ENCODE measurements around the gene EGFL8. TPM values are rescaled to one million over a fixed set of nuclear protein-coding genes. Genes with fewer than 3 reads are reported as not detected.

The EGFL8 gene
- total RNA-seq, 2 experiments from 2014 or later: 6.1 to 9.5 TPM

- intact Hi-C loops (cut with micrococcal nuclease): loop anchor here (1.0 kb wide), 1 partner anchor 18 kb away; the partner anchor contains the start of gene FKBPL
- H3K27ac Mint-ChIP-seq: peak overlapping the region; percentile 28
- peaks cover 8% of the 10 kb centered on the region for H3K27me3 Mint-ChIP-seq (ENCODE audit: low read depth)
- DNase-seq: peak; percentile 89
- H3K36me3 Mint-ChIP-seq (ENCODE audit: low read depth): no peaks in the 10 kb centered on the region
- H3K4me1 Mint-ChIP-seq (ENCODE audit: low read depth): peaks cover 44% of the 10 kb centered on the region
- CTCF ChIA-PET: interaction anchor here (0.8 kb wide), 1 partner anchor 12 kb away, joined by 4 read pairs; no protein-coding TSS in a partner anchor
- H3K4me3 Mint-ChIP-seq: peak overlapping the region; percentile 76
- H3K9me3 Mint-ChIP-seq: no peaks in the 10 kb centered on the region
These were observed 15.9 kb upstream of the EGFL8 start for GRCh38 chr6:32148289-32149091.

- DNase-seq: no peak
- intact Hi-C loops (cut with micrococcal nuclease): no loop called here
- Mint-ChIP-seq H3K4me1 (ENCODE audit: low read depth) (peaks cover 45% of the 10 kb centered on the region), H3K9me3 (no peaks in the 10 kb centered on the region), H3K27ac (peak overlapping the region; percentile 28), H3K27me3 (ENCODE audit: low read depth) (peaks cover 8% of the 10 kb centered on the region), H3K4me3 (peak overlapping the region; percentile 76), H3K36me3 (ENCODE audit: low read depth) (no peaks in the 10 kb centered on the region)
- CTCF ChIA-PET: interaction anchor here (0.8 kb wide), 1 partner anchor 13 kb away, joined by 4 read pairs; no protein-coding TSS in a partner anchor
These were observed 15.2 kb upstream of the EGFL8 start for GRCh38 chr6:32149092-32149755.

- intact Hi-C loops (cut with micrococcal nuclease): loop anchor here (5.0 kb wide), 1 partner anchor 193 kb away; the partner anchor contains the start of genes NELFE and SKIC2
- H3K27ac Mint-ChIP-seq: no peak overlapping the region
- peak overlapping the region; percentile 66 for H3K4me3 Mint-ChIP-seq
- H3K36me3 Mint-ChIP-seq (ENCODE audit: low read depth): no peaks in the 10 kb centered on the region
- CTCF ChIA-PET: no interaction called here
- no peaks in the 10 kb centered on the region for H3K9me3 Mint-ChIP-seq
- H3K4me1 Mint-ChIP-seq (ENCODE audit: low read depth): peaks cover 51% of the 10 kb centered on the region
- peaks cover 8% of the 10 kb centered on the region for H3K27me3 Mint-ChIP-seq (ENCODE audit: low read depth)
- DNase-seq: no peak
These were observed 14.2 kb upstream of the EGFL8 start for GRCh38 chr6:32149932-32150870.

- CTCF ChIA-PET: no interaction called here
- intact Hi-C loops (cut with micrococcal nuclease): loop anchor here (5.0 kb wide), 1 partner anchor 194 kb away; the partner anchor contains the start of genes NELFE and SKIC2
- Mint-ChIP-seq H3K4me1 (ENCODE audit: low read depth) (peaks cover 55% of the 10 kb centered on the region), H3K4me3 (peak overlapping the region; percentile 66), H3K27me3 (ENCODE audit: low read depth) (peaks cover 8% of the 10 kb centered on the region), H3K9me3 (no peaks in the 10 kb centered on the region), H3K36me3 (ENCODE audit: low read depth) (no peaks in the 10 kb centered on the region), H3K27ac (no peak overlapping the region)
- DNase-seq: no peak
These were observed 13.1 kb upstream of the EGFL8 start for GRCh38 chr6:32151181-32151862.

GRCh38 chr6:32151863-32152768 is 12.3 kb upstream of the EGFL8 start, which contains the start of gene PRRT1:
PRRT1 (minus strand) TSS chr6:32151939; CDS start chr6:32151827, 112 bp downstream.
- intact Hi-C loops (cut with micrococcal nuclease): loop anchor here (5.0 kb wide), 1 partner anchor 195 kb away; the partner anchor contains the start of genes NELFE and SKIC2
- peak within 1 kb of the TSS; percentile 99 for H3K4me3 Mint-ChIP-seq
- H3K27me3 Mint-ChIP-seq (ENCODE audit: low read depth): peaks cover 8% of the 10 kb centered on the region
- peaks cover 55% of the 10 kb centered on the region for H3K4me1 Mint-ChIP-seq (ENCODE audit: low read depth)
- H3K36me3 Mint-ChIP-seq (ENCODE audit: low read depth): no peaks in the 10 kb centered on the region
- CTCF ChIA-PET: interaction anchor here (0.6 to 1.1 kb wide), 4 partner anchors 24 to 399 kb away, joined by 3 read pairs; partner anchors contain the start of gene ATF6B
- no peak for DNase-seq
- H3K9me3 Mint-ChIP-seq: no peaks in the 10 kb centered on the region
- H3K27ac Mint-ChIP-seq: no peak within 1 kb of the TSS

- Mint-ChIP-seq H3K4me1 (ENCODE audit: low read depth) (peaks cover 55% of the 10 kb centered on the region), H3K4me3 (peak overlapping the region; percentile 99), H3K27ac (no peak overlapping the region), H3K9me3 (no peaks in the 10 kb centered on the region), H3K27me3 (ENCODE audit: low read depth) (peaks cover 8% of the 10 kb centered on the region), H3K36me3 (ENCODE audit: low read depth) (peaks cover 7% of the 10 kb centered on the region)
- CTCF ChIA-PET: interaction anchor here (0.6 to 1.1 kb wide), 4 partner anchors 25 to 400 kb away, joined by 3 read pairs; partner anchors contain the start of gene ATF6B
- intact Hi-C loops (cut with micrococcal nuclease): loop anchor here (5.0 kb wide), 1 partner anchor 196 kb away; the partner anchor contains the start of genes NELFE and SKIC2
- DNase-seq: no peak
These were observed 11.4 kb upstream of the EGFL8 start for GRCh38 chr6:32152769-32153563.

- CTCF ChIA-PET: interaction anchor here (1.0 kb wide), 1 partner anchor 39 kb away, joined by 3 read pairs; the partner anchor contains the start of gene GPSM3
- intact Hi-C loops (cut with micrococcal nuclease): loop anchor here (1.0 to 5.0 kb wide), 7 partner anchors 23 to 197 kb away; partner anchors contain the start of genes FKBPL, NELFE and SKIC2
- H3K4me3 Mint-ChIP-seq: peak within 1 kb of the TSS; percentile 99
- H3K27me3 Mint-ChIP-seq (ENCODE audit: low read depth): peaks cover 7% of the 10 kb centered on the region
- H3K27ac Mint-ChIP-seq: peak within 1 kb of the TSS; percentile 88
- no peaks in the 10 kb centered on the region for H3K9me3 Mint-ChIP-seq
- H3K4me1 Mint-ChIP-seq (ENCODE audit: low read depth): peaks cover 46% of the 10 kb centered on the region
- DNase-seq: peak; percentile 90
- peaks cover 14% of the 10 kb centered on the region for H3K36me3 Mint-ChIP-seq (ENCODE audit: low read depth)
These were observed 10.6 kb upstream of the EGFL8 start, which contains the start of gene PPT2 for GRCh38 chr6:32153564-32154513. PPT2 (plus strand) TSS chr6:32154141; CDS start chr6:32154595, 454 bp downstream.

- Mint-ChIP-seq H3K4me1 (ENCODE audit: low read depth) (peaks cover 42% of the 10 kb centered on the region), H3K9me3 (no peaks in the 10 kb centered on the region), H3K36me3 (ENCODE audit: low read depth) (peaks cover 14% of the 10 kb centered on the region), H3K4me3 (peak overlapping the region; percentile 99), H3K27ac (peak overlapping the region; percentile 88), H3K27me3 (ENCODE audit: low read depth) (peaks cover 5% of the 10 kb centered on the region)
- DNase-seq: peak; percentile 83
- CTCF ChIA-PET: interaction anchor here (0.6 to 1.0 kb wide), 5 partner anchors 36 to 417 kb away, joined by 3 to 4 read pairs (median 3); partner anchors contain the start of gene GPSM3
- intact Hi-C loops (cut with micrococcal nuclease): loop anchor here (1.0 to 5.0 kb wide), 7 partner anchors 23 to 197 kb away; partner anchors contain the start of genes FKBPL, NELFE and SKIC2
These were observed 9.8 kb upstream of the EGFL8 start for GRCh38 chr6:32154514-32155161.
